HG03342 (cell line): ENCODE results near the gene HDAC2.
"Not testable (repeated sequence)": the region's sequence is repeated elsewhere in the genome, so short reads cannot be mapped to it uniquely, and the experiment has no call there.

Source experiments
- ATAC-seq: cut with Tn5 transposase; IDR thresholded peaks from one replicate; pipeline ENCODE4 v1.9.1; 2021; ENCODE audit warnings: mild to moderate bottlenecking, moderate library complexity; ENCODE audit not compliant: unreplicated experiment

HDAC2 gene

GRCh38 chr6:113920663-113921267 is 50.2 kb downstream of the HDAC2 start:
- ATAC-seq = peak; percentile 77

- ATAC-seq = not testable (repeated sequence)
Measured at GRCh38 chr6:113910285-113910684, 60.7 kb downstream of the HDAC2 start.

DNA sequence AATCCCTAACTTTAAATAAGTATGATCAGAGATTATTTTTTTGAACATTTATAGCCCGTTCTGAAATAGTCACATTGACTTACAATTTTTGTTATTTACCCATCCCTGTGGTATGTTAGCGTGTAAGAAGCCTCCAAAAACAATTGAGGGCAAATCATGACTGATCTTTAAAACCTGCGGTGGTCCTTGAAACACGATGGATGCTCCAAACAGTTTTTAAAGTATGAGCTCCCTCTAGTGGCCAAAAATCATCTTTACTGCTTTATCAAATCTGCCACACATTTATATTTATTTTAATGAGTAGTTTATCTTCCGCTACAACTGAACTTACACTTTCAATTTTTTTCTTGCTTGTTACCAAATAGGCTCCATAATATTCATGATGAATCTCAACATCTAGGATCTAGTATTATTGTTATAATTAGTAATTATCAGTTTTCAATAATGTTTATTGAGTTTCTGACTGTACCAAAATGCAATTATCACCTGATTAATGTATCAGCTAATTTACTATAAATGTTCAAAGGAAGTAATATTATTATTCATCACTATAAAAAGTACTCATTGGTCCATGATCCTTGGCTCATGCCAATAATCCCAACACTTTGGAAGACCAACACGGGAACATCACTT is 61.6 kb downstream of the HDAC2 start:
- peak; percentile 86 for ATAC-seq

- ATAC-seq = no peak
Measured at GRCh38 chr6:113908801-113909200, 62.1 kb downstream of the HDAC2 start.

- no peak for ATAC-seq
Measured at GRCh38 chr6:113907102-113907815, 63.7 kb downstream of the HDAC2 start.

GRCh38 chr6:113903666-113904330 is 67.2 kb downstream of the HDAC2 start:
- no peak for ATAC-seq

DNA sequence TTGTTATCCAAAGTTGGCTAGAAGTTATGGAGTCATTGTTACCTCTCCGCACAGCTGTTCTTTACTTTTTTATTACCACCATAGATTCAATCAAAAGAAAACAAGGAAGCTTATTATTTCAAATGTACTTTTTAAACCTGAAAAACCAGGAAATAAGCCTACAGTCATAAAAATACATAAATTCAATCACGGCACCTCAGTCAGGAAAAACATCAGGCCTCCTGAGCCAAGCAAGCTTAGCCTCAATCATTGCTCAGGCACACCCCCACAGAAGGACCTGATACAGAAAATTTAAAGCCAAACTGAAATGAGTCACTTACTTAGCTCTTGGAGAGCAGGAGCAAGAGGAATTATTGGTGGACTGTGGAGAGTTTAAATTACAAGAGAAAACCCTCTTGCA is 69.5 kb downstream of the HDAC2 start:
- ATAC-seq = no peak

- ATAC-seq = no peak
Measured at GRCh38 chr6:113894712-113895674, 76.0 kb downstream of the HDAC2 start.

DNA sequence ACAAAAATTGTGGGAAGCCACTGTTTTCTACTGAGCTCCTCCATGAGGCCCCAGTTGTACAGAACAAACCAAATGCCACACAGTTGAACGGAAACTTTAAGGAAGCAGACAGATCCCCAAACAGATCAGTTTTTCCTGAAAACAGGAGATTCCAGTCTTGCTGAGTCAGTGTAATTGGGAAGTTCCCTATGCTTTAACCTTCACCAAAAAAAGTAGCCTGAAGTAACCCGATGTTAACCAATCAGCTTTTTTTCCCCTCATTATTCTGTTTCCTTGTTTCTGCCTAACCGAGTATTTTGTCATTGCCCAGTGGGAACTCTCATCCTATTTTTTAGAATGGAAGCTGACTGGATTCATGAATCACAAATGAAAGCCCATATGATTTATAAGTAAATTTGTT is 77.1 kb downstream of the HDAC2 start:
- ATAC-seq = no peak

DNA sequence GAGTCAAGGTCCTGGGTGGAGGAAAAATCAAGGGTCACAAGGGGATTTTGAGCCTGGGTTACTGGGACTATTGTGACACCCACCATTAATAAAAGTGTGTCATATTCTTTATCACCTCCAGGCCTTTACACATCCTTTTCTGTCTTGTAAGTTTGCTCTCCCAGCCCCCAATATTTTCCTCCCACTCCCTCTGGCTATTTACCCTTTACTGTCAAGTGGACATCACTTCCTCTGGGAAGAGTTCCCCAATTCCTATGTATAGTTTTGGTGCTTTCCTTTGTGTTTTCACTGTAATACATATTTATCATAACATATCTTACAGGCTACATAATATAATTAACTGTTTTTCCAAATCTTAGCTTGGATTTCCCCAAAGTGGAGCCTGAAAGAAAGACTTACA is 77.5 kb downstream of the HDAC2 start:
- no peak for ATAC-seq

- no peak for ATAC-seq
Measured at GRCh38 chr6:113888956-113889630, 81.9 kb downstream of the HDAC2 start.

GRCh38 chr6:113888493-113888892 is 82.5 kb downstream of the HDAC2 start:
- ATAC-seq = no peak

- no peak for ATAC-seq
Measured at GRCh38 chr6:113886512-113886911, 84.4 kb downstream of the HDAC2 start.

- ATAC-seq = no peak
Measured at GRCh38 chr6:113884011-113884410, 86.9 kb downstream of the HDAC2 start.
